K562 (cell line): ENCODE measurements around the gene BBC3. TPM values are rescaled to one million over a fixed set of nuclear protein-coding genes. Genes with fewer than 3 reads are reported as not detected.
A peak's percentile ranks its signal among the peaks of the same experiment; 100 is the strongest.

Source experiments
- COPS2 ChIP-seq: fragments of 450-650 bp; conservative IDR thresholded peaks from 2 replicates; pipeline ENCODE4 v1.6.1; 2016; ENCODE audit warnings: mild to moderate bottlenecking, moderate library complexity
- POLR2AphosphoS2 ChIP-seq: IDR thresholded peaks from 2 replicates; pipeline ENCODE4 v1.6.1; 2012; ENCODE audit warnings: low read length, improper control_type of control experiment
- SAP30 ChIP-seq: fragments of 200-600 bp; sonication (generic); IDR thresholded peaks from 2 replicates; pipeline ENCODE4 v1.6.1; 2012; ENCODE audit warnings: borderline replicate concordance, low read depth, mild to moderate bottlenecking, moderate library complexity, low read length, control low read depth, inconsistent platforms; ENCODE audit not compliant: insufficient read depth, poor library complexity, severe bottlenecking
- polyA plus RNA-seq, 8 experiments: library from polyadenylated mRNA; depleted of rRNA in 4 of 8; stranded (reverse) in 5 of 8; unstranded in 3 of 8; fragments of >200 nt; fragmentation: Nextera tagmentation in 2 of 8; fragmentation: Illumina TruSeq in 1 of 8; extraction: Ambion mirVana in 2 of 8; extraction: Trizol in 1 of 8; gene quantifications; 2 replicates each; pipeline versions ENCODE4 v1.2.1 to v1.2.3, GENCODE V29; 2011 to 2014; ENCODE audit warnings: inconsistent platforms in 1 of 8, missing spikeins in 1 of 8
- total RNA-seq, 7 experiments: library from RNA; depleted of rRNA in 6 of 7; stranded (reverse); fragments of >200 nt in 6 of 7; fragmentation: Illumina TruSeq in 2 of 7; extraction: Trizol in 2 of 7; gene quantifications; 2 replicates each; pipeline versions ENCODE4 v1.2.1 to v1.2.3, GENCODE V29; 2011 to 2021; ENCODE audit warnings: low replicate concordance in 1 of 7
- TF ChIP-seq, protein P1 (sequence below): sonication (generic); IDR thresholded peaks from 2 replicates; pipeline ENCODE4 v1.6.1; 2016
- TF ChIP-seq, protein P2 (sequence below): sonication (generic); formaldehyde crosslinking; IDR thresholded peaks from 2 replicates; pipeline ENCODE4 v1.5.0; 2020; ENCODE audit warnings: missing genetic modification reagents
- TF ChIP-seq, protein P3 (sequence below), 3 experiments: fragments of 200-800 bp in 1 of 3; fragments of 250-450 bp in 1 of 3; fragments of 450-650 bp in 1 of 3; sonication (Bioruptor Pico) in 1 of 3; sonication (Bioruptor generic) in 1 of 3; formaldehyde crosslinking in 1 of 3; IDR thresholded peaks; 2 replicates each; pipeline versions ENCODE4 v1.6.1 to v1.8.0; 2016 to 2022; ENCODE audit warnings: mild to moderate bottlenecking in 2 of 3, missing genetic modification characterization in 2 of 3, missing compliant biosample characterization in 1 of 3, moderate library complexity in 1 of 3
- TF ChIP-seq, protein P4 (sequence below), 2 experiments: fragments of 450-650 bp; formaldehyde crosslinking in 1 of 2; IDR thresholded peaks; 2 replicates each; pipeline versions ENCODE4 v1.4.0 to v1.6.1; 2014 to 2020; ENCODE audit warnings: mild to moderate bottlenecking in 2 of 2, borderline replicate concordance in 1 of 2, low read depth in 1 of 2
- TF ChIP-seq, protein P5 (sequence below): sonication (generic); formaldehyde crosslinking; IDR thresholded peaks from 2 replicates; pipeline ENCODE4 v1.8.0; 2023; ENCODE audit warnings: mild to moderate bottlenecking, missing genetic modification reagents

The BBC3 gene
- total and polyA plus RNA-seq, 9 of the 15 experiments (the other 6 are each of a cell fraction or from before 2014, with no cell fraction given): 0.15 to 30.7 (median 4.8) TPM

DNA sequence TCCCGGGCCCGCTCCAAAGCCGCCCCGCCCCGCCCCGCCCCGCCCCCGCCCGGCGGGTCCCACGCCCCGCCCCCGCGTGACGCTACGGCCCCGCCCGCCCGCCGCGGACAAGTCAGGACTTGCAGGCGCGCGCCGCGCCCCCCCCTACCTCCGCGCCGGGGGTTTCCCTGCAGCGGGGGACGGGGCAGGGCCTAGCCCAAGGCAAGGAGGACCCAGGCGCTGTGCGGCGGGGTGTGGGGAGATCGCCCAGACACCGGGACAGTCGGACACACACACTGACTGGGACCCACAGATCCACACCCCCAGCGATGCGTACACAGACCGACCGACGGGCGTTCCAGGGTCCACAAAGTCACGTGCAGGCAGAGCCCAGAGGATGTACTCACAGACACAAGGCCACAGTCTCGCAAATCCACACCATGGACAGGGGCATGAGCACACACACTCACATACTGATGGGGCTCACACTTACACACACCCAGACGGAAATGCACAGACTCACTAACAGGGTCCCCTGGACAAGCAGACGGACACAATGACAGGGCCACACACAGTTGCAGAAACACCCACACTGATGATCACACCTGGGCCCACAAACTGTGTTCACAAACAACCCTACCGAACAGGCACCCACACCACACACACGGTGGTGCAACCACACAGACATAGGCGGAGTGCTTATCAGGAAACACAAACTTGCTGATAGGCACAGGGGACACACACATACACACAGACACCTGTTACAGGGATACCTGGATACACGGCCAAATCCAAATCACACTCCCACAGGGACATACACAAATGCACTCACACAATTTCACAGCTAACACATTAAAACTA lies 436 bp upstream of the BBC3 start (continued):
- TF ChIP-seq, protein P1, sequence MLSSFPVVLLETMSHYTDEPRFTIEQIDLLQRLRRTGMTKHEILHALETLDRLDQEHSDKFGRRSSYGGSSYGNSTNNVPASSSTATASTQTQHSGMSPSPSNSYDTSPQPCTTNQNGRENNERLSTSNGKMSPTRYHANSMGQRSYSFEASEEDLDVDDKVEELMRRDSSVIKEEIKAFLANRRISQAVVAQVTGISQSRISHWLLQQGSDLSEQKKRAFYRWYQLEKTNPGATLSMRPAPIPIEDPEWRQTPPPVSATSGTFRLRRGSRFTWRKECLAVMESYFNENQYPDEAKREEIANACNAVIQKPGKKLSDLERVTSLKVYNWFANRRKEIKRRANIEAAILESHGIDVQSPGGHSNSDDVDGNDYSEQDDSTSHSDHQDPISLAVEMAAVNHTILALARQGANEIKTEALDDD: no peak
- TF ChIP-seq, protein P2, sequence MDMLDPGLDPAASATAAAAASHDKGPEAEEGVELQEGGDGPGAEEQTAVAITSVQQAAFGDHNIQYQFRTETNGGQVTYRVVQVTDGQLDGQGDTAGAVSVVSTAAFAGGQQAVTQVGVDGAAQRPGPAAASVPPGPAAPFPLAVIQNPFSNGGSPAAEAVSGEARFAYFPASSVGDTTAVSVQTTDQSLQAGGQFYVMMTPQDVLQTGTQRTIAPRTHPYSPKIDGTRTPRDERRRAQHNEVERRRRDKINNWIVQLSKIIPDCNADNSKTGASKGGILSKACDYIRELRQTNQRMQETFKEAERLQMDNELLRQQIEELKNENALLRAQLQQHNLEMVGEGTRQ: peak; percentile 85
- TF ChIP-seq COPS2 (no peak), POLR2AphosphoS2 (no peak), SAP30 (no peak)
- TF ChIP-seq, protein P3, sequence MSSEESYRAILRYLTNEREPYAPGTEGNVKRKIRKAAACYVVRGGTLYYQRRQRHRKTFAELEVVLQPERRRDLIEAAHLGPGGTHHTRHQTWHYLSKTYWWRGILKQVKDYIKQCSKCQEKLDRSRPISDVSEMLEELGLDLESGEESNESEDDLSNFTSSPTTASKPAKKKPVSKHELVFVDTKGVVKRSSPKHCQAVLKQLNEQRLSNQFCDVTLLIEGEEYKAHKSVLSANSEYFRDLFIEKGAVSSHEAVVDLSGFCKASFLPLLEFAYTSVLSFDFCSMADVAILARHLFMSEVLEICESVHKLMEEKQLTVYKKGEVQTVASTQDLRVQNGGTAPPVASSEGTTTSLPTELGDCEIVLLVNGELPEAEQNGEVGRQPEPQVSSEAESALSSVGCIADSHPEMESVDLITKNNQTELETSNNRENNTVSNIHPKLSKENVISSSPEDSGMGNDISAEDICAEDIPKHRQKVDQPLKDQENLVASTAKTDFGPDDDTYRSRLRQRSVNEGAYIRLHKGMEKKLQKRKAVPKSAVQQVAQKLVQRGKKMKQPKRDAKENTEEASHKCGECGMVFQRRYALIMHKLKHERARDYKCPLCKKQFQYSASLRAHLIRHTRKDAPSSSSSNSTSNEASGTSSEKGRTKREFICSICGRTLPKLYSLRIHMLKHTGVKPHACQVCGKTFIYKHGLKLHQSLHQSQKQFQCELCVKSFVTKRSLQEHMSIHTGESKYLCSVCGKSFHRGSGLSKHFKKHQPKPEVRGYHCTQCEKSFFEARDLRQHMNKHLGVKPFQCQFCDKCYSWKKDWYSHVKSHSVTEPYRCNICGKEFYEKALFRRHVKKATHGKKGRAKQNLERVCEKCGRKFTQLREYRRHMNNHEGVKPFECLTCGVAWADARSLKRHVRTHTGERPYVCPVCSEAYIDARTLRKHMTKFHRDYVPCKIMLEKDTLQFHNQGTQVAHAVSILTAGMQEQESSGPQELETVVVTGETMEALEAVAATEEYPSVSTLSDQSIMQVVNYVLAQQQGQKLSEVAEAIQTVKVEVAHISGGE (CRISPR knock-in tag; IDR thresholded peaks at IDR 0.05): peak in 1 of 3 experiments; percentile 4; a peak in 1 of 6 replicates
- TF ChIP-seq, protein P4, sequence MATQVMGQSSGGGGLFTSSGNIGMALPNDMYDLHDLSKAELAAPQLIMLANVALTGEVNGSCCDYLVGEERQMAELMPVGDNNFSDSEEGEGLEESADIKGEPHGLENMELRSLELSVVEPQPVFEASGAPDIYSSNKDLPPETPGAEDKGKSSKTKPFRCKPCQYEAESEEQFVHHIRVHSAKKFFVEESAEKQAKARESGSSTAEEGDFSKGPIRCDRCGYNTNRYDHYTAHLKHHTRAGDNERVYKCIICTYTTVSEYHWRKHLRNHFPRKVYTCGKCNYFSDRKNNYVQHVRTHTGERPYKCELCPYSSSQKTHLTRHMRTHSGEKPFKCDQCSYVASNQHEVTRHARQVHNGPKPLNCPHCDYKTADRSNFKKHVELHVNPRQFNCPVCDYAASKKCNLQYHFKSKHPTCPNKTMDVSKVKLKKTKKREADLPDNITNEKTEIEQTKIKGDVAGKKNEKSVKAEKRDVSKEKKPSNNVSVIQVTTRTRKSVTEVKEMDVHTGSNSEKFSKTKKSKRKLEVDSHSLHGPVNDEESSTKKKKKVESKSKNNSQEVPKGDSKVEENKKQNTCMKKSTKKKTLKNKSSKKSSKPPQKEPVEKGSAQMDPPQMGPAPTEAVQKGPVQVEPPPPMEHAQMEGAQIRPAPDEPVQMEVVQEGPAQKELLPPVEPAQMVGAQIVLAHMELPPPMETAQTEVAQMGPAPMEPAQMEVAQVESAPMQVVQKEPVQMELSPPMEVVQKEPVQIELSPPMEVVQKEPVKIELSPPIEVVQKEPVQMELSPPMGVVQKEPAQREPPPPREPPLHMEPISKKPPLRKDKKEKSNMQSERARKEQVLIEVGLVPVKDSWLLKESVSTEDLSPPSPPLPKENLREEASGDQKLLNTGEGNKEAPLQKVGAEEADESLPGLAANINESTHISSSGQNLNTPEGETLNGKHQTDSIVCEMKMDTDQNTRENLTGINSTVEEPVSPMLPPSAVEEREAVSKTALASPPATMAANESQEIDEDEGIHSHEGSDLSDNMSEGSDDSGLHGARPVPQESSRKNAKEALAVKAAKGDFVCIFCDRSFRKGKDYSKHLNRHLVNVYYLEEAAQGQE (IDR thresholded peaks at IDR 0.05; ENCODE audit: borderline replicate concordance): peak; percentile 79
- TF ChIP-seq, protein P4 (CRISPR knock-in tag; IDR thresholded peaks at IDR 0.05; ENCODE audit: low read depth): peak; percentile 84
- TF ChIP-seq, protein P5, sequence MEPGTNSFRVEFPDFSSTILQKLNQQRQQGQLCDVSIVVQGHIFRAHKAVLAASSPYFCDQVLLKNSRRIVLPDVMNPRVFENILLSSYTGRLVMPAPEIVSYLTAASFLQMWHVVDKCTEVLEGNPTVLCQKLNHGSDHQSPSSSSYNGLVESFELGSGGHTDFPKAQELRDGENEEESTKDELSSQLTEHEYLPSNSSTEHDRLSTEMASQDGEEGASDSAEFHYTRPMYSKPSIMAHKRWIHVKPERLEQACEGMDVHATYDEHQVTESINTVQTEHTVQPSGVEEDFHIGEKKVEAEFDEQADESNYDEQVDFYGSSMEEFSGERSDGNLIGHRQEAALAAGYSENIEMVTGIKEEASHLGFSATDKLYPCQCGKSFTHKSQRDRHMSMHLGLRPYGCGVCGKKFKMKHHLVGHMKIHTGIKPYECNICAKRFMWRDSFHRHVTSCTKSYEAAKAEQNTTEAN (CRISPR knock-in tag): no peak
